GM11168 (cell line): Measurements from ENCODE around the gene HLA-G.
"Not testable (repeated sequence)": the region's sequence is repeated elsewhere in the genome, so short reads cannot be mapped to it uniquely, and the experiment has no call there.

Experiments used
- in situ Hi-C: fragments of 300-500 bp; cut with MboI; formaldehyde crosslinking; loops from one replicate; pipeline ENCODE4 v1.12.0; 2022; ENCODE audit warnings: low sequenced_read_pairs; ENCODE audit not compliant: unreplicated experiment

Gene HLA-G

DNA sequence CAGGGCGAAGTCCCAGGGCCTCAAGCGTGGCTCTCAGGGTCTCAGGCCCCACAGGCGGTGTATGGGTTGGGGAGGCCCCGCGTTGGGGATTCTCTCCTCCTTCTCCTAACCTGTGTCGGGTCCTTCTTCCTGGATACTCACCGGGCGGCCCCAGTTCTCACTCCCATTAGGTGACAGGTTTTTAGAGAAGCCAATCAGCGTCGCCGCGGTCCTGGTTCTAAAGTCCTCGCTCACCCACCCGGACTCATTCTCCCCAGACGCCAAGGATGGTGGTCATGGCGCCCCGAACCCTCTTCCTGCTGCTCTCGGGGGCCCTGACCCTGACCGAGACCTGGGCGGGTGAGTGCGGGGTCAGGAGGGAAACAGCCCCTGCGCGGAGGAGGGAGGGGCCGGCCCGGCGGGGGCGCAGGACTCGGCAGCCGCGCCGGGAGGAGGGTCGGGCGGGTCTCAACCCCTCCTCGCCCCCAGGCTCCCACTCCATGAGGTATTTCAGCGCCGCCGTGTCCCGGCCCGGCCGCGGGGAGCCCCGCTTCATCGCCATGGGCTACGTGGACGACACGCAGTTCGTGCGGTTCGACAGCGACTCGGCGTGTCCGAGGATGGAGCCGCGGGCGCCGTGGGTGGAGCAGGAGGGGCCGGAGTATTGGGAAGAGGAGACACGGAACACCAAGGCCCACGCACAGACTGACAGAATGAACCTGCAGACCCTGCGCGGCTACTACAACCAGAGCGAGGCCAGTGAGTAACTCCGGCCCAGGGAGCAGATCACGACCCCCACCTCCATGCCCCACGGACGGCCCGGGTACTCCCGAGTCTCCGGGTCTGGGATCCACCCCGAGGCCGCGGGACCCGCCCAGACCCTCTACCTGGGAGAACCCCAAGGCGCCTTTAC, at the start of gene HLA-G:
Gene HLA-G (plus strand): TSS at position 247 of the 892 bp plus-strand sequence. CDS start 20 bp downstream, at position 267.
- in situ Hi-C loops = no loop called here

DNA sequence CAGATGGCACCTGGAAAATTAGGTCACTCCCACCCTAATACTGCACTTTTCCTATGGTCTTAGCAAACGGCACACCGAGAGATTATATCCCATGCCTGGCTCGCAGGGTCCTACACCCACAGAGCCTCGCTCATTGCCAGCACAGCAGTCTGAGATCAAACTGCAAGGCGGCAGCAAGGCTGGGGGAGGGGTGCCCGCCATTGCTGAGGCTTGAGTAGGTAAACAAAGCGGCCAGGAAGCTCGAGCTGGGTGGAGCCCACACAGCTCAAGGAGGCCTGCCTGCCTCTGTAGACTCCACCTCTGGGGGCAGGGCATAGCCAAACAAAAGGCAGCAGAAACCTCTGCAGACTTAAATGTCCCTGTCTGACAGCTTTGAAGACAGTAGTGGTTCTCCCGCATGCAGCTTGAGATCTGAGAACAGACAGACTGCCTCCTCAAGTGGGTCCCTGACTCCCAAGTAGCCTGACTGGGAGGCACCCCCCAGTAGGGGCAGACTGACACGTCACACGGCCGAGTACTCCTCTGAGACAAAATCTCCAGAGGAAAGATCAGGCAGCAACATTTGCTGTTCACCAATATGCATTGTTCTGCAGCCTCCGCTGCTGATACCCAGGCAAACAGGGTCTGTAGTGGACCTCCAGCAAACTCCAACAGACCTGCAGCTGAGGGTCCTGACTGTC, 47.5 kb upstream of the HLA-G start:
- in situ Hi-C loops = not testable (repeated sequence)

DNA sequence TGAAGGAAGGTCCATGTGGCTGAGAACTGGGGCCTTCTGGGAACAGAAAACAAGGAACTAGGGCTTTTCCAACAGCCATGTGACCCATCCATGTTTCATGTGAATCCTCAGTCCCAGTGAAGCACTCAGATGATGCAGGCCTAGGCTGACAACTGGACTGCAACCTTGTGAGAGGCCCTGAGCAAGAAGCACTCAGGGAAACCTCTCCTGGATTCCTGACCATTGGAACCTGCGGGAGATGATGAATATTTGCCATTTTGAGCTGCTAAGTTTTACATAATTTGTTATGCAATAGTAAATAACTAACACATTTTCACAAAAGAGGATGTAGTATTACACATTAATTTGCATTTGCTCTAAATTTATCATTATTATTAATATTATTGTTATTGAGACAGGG, 38.4 kb upstream of the HLA-G start:
- in situ Hi-C loops = no loop called here

DNA sequence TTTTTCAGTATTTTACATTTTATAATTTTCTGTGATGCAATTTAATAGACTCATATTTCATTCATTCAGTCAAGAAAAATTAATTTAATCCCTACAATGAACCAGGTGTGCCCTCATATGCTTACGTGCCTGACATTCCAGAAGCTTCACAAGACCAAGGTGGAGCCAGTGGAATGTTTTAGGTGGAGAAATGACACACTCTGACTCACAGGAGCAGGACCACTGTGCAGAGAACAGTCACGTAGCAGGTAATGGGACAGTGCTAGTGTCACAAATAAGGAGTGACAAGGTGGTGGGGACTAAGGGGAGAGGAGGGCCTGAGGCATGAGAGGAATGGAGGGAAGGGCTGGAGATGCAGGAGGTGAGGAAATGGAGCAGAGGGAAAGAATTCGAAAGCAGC, 37.0 kb upstream of the HLA-G start:
- in situ Hi-C loops = no loop called here

DNA sequence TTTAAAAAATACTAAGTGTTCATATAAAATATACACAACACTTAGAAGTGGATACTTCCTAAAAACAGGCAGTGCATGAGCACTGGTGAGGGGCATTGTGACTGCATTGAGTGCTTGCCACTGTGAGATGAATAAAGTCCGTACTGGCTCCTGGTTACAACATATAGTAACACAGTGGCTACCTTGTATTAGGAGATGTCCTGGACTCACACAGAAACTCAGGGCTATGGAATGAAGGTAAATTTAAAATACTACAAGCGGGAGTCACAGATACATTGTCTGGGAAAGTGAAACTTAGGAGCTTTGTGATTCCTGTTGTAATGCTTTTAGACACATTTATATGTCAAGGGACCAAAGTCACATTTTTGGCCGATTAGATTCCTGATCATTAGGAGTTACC, 36.5 kb upstream of the HLA-G start:
- in situ Hi-C loops = no loop called here

DNA sequence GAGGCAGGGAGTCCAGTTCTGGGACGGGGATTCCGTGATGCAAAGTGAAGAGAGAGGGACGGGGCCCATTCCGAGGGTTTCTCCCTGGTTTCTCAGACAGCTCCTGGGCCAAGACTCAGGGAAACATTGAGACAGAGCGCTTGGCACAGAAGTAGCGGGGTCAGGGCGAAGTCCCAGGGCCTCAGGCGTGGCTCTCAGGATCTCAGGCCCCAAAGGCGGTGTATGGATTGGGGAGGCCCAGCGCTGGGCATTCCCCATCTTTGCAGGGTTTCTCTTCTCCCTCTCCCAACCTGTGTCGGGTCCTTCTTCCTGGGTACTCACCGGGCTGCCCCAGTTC, 35.9 kb upstream of the HLA-G start:
- in situ Hi-C loops = no loop called here

DNA sequence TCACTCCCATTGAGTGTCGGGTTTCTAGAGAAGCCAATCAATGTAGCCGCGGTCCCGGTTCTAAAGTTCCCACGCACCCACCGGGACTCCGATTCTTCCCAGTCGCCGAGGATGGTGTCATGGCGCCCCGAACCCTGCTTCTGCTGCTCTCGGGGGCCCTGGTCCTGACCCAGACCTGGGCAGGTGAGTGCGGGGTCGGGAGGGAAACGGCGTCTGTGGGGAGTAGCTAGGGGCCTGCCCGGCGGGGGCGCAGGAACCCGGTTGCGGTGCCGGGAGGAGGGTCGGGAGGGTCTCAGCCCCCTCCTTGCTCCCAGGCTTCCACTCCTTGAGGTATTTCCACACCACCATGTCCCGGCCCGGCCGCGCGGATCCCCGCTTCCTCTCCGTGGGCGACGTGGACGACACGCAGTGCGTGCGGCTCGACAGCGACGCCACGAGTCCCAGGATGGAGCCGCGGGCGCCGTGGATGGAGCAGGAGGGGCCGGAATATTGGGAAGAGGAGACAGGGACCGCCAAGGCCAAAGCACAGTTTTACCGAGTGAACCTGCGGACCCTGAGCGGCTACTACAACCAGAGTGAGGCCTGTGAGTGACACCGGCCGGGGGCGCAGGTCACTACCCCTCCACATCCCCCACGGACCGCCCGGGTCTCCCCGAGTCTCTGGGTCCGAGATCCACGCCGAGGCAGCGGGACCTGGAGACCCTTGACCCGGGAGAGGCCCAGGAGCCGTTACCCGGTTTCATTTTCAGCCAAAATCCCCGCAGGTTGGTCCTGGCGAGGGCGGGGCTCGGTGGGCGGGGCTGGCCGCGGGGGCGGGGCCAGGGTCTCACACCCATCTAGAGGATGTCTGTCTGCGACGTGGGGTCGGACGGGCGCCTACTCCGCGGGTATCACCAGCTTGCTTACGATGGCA, 35.2 kb upstream of the HLA-G start:
- in situ Hi-C loops = no loop called here

DNA sequence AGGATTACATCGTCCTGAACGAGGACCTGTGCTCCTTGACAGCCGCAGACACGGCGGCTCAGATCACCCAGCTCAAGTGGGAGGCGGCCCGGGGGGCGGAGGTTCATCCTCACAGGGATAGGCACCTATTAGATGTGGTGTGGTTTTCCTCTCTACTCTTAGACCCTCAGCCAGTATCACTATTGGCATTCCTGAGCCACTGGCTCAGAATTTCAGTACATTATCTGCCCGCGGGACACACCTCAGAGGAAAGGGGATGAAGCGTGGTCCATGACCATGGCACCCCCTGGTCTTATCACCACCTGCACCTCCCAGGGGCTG, 34.6 kb upstream of the HLA-G start:
- in situ Hi-C loops = no loop called here

DNA sequence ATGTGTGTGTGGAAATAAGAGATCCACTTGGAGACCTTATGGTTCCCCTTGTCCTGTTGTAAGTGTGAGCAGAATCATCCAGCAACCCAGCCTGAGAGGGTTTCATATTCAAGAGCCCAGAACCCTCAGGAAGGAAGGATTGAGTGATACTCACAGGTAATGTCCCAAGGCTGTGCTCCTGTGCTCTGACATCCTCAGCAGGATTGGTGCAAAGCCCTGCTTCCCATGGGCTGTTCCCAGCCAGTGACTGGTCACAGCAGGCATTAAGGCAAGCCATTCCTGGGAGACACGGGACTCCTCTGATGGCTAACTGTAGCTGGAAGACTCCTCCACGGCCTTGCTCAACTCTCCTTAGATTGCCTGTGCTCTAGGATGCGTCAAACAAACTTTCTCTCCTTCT, 33.8 kb upstream of the HLA-G start:
- in situ Hi-C loops = no loop called here

DNA sequence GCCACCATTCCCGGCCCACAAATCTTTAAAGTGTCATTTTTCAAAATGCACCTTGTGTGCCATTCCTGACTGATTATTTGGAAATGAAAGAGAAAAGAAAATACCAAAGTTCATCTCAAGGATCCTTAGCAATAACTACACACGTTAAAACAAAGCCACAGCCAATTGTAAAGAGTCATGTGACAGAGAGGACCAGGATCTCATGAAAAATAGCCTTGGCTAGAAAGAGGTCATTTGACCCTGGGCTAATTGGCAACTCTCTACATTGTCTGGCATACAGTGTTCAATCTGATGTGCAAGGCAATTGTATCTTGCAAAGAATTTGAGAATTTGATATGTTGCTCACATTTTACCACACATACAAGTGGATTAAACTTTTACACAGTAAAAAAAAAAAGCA, 31.6 kb upstream of the HLA-G start:
- in situ Hi-C loops = no loop called here

DNA sequence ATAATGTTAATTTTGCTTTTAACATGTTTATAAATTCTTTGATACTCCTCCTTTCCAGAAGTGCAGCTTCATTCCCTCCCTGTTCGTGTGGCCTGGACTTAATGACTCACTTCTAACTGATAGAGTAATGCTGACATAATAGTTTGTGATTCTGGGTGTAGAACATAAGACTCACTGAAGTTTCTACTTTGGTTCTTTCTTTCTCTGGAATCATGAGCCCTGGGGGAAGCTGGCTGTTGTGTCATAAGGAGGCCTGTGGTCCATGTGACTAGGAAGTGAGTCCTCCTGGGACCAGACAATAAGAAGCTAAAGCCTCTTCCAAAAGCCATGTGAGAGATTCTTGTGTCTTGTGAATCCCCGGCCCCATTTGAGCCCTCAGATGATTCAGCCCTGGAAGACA, 30.5 kb upstream of the HLA-G start:
- in situ Hi-C loops = no loop called here

DNA sequence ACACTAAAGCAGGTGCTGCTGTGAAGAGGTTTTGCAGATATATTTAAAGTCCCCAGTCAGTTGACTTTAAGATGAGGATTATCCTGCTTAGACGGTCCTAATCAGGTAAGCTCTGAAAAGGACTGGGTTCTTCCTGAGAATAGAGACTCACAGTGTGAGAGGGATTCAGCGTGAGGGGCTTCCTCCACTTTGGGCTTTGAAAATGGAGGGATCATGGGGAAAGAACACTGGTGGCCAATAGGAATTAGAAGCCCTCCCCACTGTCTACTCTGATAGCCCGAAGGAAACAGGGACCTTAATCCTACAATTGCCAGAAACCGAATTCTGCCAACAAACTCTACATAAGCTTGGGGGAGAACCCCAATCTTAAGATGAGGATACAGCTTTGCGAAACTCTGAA, 29.7 kb upstream of the HLA-G start:
- in situ Hi-C loops = no loop called here

DNA sequence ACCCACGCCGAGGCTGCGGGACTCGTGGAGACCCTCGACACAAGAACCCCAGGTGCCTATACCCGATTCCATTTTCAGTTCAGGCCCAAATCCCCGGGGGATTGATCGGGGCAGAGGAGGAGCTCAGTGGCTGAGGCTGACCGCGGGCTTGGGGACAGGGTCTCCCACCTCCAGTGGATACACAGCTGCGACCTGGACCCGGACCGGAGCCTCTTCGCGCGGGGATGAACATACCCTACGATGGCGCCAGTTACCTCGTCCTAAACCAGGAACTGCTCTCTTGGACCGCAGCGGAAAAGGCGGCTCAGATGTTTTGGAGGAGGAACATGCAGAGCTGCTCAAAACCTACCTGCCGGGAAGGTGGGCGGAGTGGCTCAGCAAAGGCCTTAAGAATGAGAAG, 27.4 kb upstream of the HLA-G start:
- in situ Hi-C loops = no loop called here

DNA sequence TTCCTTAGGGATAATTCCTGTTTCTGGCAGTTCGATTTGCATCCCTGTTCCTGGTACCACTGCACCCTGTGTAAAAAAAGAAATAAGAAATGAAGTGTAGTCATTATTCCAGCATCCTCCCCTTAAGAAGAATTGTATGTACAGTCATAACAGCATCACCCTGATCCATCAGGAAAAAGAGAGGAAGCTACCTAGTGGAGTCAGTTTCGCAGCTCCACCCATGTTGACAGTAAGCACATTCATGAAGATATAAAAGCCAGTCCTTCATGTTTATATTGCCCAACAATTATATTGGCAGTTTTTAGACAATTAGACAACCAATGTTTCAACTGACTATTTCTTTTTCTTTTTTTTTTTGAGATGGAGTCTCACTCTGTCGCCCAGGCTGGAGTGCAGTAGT, 21.2 kb upstream of the HLA-G start:
- in situ Hi-C loops = no loop called here

DNA sequence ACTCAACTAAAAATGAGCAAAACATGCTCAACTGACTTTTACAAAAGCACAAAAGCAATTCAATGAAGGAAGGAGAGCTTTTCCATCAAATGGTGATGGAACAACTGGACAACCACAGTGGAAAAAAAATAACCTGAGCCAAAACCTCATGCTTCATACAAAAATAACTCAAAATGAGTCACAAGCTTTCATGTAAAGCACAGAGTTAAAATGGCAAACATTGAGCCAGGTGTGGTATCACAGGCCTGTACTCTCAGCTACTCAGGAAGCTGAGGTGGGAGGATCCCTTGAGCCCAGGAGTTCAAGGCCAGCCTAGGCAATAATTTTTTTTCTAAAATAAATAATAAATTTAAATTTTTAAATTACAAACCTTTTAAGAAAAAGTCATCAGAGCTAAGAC, 18.4 kb upstream of the HLA-G start:
- in situ Hi-C loops = no loop called here

DNA sequence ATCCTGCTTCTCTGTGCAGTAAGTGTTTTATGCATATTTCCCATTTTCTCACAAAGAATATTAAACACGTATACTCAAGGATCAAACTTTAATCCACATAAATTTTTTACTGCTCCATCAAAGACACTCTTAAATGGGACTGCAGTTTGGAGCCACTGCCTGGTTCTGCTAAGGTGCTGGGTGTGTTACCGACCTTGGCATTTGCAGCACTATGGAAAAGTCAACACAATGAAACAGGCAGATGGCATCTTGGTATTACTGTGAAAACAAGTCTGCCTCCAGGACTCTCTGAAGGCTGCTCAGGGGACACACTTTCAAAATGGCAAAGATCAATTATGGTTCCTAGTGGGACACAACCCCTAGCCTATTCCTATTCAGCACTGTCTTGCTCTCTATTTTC, 17.3 kb upstream of the HLA-G start:
- in situ Hi-C loops = no loop called here

DNA sequence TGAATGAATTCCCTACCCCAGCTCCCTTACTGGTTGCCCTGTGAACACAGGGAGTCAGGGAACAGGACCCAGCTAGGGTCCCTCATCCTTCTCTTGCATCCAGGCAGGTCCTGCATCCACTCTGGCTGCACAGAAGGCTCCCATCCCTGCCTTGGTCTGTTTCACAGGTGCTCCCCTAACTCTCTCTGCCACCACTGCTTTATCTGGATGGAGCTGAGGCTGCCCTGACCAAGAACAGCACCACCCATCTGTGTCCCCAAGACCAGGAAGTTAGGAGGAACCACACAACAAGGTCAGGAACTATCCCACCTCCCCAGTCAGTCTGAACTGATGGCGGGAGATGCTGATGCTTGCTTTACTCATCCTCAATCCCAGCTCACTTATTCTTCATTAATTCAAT, 16.2 kb upstream of the HLA-G start:
- in situ Hi-C loops = no loop called here

DNA sequence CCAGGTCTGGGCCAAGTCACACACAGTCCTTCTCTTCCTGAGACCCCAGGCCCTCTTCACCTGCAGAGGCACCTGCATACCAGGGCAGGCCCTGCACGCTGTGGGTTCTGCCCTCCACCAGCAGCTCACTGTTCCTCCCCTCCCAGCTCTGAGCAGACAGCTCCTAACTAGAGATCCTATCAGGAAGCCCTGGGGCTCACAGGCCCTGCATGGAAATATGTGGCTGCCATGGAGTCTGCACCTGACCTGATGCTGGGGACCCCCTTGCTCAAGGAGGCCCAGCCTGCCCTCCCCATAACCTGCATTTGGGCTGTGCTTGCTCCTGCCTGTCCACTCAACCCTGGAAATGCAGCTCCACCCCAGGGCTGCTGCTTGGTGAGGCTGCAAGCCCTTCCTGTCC, 14.6 kb upstream of the HLA-G start:
- in situ Hi-C loops = no loop called here

DNA sequence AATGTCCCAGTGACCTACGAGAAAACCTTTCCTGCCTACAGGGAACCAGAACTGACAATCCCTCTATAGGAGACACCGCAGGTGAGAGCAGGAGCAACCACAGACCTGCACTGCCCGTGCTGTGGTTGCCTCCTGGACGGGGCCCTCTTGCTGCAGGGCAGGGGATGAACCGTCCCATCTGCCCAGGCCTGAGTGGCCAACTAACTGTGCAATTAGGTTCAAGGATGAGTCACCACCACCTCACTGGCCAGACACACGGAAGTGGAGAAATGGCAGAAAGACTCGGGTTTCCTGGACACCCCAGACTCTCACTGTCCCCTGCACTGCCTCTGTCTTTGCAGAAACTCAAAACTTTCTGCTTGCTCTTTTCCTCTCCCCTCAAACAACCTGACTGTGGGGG, 13.8 kb upstream of the HLA-G start:
- in situ Hi-C loops = no loop called here

DNA sequence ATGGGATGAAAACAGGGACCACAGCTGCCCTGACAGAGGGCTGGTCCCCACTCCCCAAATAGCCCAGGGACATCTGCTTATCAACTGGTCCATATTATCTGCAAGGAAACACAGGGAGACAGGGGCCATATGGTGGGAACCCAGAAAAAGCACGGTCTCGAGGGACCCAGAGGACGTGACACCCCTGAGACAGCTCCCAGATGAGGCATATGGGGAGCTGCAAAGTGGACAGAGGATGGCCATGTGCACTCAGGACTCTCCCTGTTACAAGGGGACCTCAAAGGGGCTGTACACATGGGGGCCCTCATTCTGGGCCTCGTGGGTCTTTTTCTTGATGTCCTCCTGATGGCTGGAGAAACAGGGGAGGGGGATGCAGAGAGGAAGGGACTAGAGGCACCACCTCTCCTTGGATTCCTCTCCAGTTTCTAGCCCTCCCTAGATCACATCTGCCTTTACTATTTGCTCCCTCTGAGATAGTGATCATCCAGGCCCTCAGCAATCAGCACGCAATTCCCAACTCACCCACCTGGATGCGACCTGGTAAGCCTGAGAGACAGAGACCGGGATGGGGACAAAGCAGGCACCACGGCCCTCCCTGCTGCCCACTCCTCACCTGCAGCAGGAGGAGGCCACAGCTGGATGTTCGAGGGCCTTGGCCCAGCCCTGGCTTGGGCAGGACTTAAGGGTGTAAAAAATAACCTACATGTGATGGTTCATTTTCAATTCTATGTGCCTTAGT, 13.1 kb upstream of the HLA-G start:
- in situ Hi-C loops = no loop called here
